Thoracic aorta (tissue), 2 donors: ENCODE measurements around the gene SAMD3. TPM values are rescaled to one million over a fixed set of nuclear protein-coding genes. Genes with fewer than 3 reads are reported as not detected.

Source experiments
- ATAC-seq: fragments of 150-250 bp; one replicate; pipeline ENCODE4 v1.8.0; 2017; ENCODE audit warnings: low read depth; ENCODE audit not compliant: insufficient number of reproducible peaks, low FRiP score
- DNase-seq: peaks from one replicate; pipeline ENCODE4 v3.0.0-alpha.2; 2020; ENCODE audit warnings: low spot score
- H3K27ac ChIP-seq, 2 donors: fragments of 200-600 bp; sonication (generic); 1 replicate in 1 of 2; 2 replicates in 1 of 2; pipeline ENCODE4 v1.5.1; 2016; ENCODE audit warnings: mild to moderate bottlenecking in 2 of 2, moderate library complexity in 2 of 2
- H3K27me3 ChIP-seq: fragments of 200-600 bp; sonication (generic); replicated peaks from 2 replicates; pipeline ENCODE4 v1.6.0; 2016; ENCODE audit warnings: mild to moderate bottlenecking; ENCODE audit not compliant: insufficient read depth
- H3K36me3 ChIP-seq: fragments of 200-600 bp; sonication (generic); one replicate; pipeline ENCODE4 v1.5.1; 2016
- H3K4me1 ChIP-seq, 2 donors: fragments of 200-600 bp; sonication (generic); 1 replicate in 1 of 2; 2 replicates in 1 of 2; pipeline versions ENCODE4 v1.5.1 to v1.6.0; 2016; ENCODE audit warnings: low read depth in 2 of 2, mild to moderate bottlenecking in 1 of 2; ENCODE audit not compliant: control insufficient read depth in 1 of 2
- H3K4me3 ChIP-seq: fragments of 200-600 bp; sonication (generic); 2 replicates; pipeline ENCODE4 v1.5.1; 2016; ENCODE audit warnings: mild to moderate bottlenecking
- H3K9me3 ChIP-seq: fragments of 200-600 bp; sonication (generic); 2 replicates; pipeline ENCODE4 v1.5.1; 2016
- CTCF ChIP-seq: fragments of 200-600 bp; sonication (generic); IDR thresholded peaks from one replicate; pipeline ENCODE4 v1.5.1; 2019; ENCODE audit warnings: antibody characterized with exemption
- total RNA-seq, 2 donors: library from RNA; depleted of rRNA; stranded (reverse); fragments of >200 nt; gene quantifications; one replicate each; pipeline versions ENCODE4 v1.1.0 to v1.2.3, GENCODE V29; 2016

The SAMD3 gene
- total RNA-seq, 2 donors from 2014 or later = 1.2 to 1.8 TPM

GRCh38 chr6:130111031-130111430, 111.7 kb downstream of the SAMD3 start:
- no peak for ATAC-seq
- H3K4me3 ChIP-seq = no peak overlapping the region
- no peaks in the 10 kb centered on the region for H3K27me3 ChIP-seq
- no peak overlapping the region for H3K27ac ChIP-seq
- no peak for DNase-seq
- H3K36me3 ChIP-seq = no peaks in the 10 kb centered on the region
- H3K4me1 ChIP-seq = no peaks in the 10 kb centered on the region
- peaks cover 5% of the 10 kb centered on the region for H3K9me3 ChIP-seq
- TF ChIP-seq CTCF = no peak

- no peaks in the 10 kb centered on the region for H3K27me3 ChIP-seq
- H3K4me1 ChIP-seq = no peaks in the 10 kb centered on the region
- ATAC-seq (no peak), DNase-seq (no peak)
- H3K9me3 ChIP-seq = peaks cover 5% of the 10 kb centered on the region
- no peak overlapping the region for H3K27ac ChIP-seq
- no peak overlapping the region for H3K4me3 ChIP-seq
- no peak for TF ChIP-seq CTCF
- H3K36me3 ChIP-seq = no peaks in the 10 kb centered on the region
Observed at GRCh38 chr6:130107710-130108109, 115.0 kb downstream of the SAMD3 start.

- Histone ChIP-seq H3K36me3 (no peaks in the 10 kb centered on the region), H3K27ac (no peak overlapping the region), H3K4me3 (no peak overlapping the region), H3K4me1 (no peaks in the 10 kb centered on the region), H3K9me3 (peaks cover 5% of the 10 kb centered on the region), H3K27me3 (no peaks in the 10 kb centered on the region)
- no peak for TF ChIP-seq CTCF
- no peak for ATAC-seq
- no peak for DNase-seq
Observed at GRCh38 chr6:130105996-130106704, 116.6 kb downstream of the SAMD3 start.

GRCh38 chr6:130099119-130099518, 123.6 kb downstream of the SAMD3 start:
- Histone ChIP-seq H3K4me1 (no peaks in the 10 kb centered on the region), H3K27ac (no peak overlapping the region), H3K4me3 (no peak overlapping the region), H3K36me3 (no peaks in the 10 kb centered on the region), H3K27me3 (no peaks in the 10 kb centered on the region), H3K9me3 (no peaks in the 10 kb centered on the region)
- DNase-seq = no peak
- no peak for ATAC-seq
- no peak for TF ChIP-seq CTCF

- Histone ChIP-seq H3K27me3 (no peaks in the 10 kb centered on the region), H3K36me3 (no peaks in the 10 kb centered on the region), H3K4me3 (no peak overlapping the region), H3K4me1 (no peaks in the 10 kb centered on the region), H3K27ac (no peak overlapping the region), H3K9me3 (no peaks in the 10 kb centered on the region)
- DNase-seq (no peak), ATAC-seq (no peak)
- TF ChIP-seq CTCF = no peak
Observed at GRCh38 chr6:130098317-130098716, 124.4 kb downstream of the SAMD3 start.

Other genes with a start within 250 kb of the SAMD3 start
- 10 to 100 TPM; 11.8 to 13.3 TPM for gene L3MBTL3, start 204.4 kb downstream of the SAMD3 start, total RNA-seq
- gene TMEM200A, start 143.1 kb upstream of the SAMD3 start, total RNA-seq = 1 to 10 TPM; 3.7 to 9.7 TPM